A673 (cell line): Measurements from ENCODE around the gene RASGRP2. TPM values are rescaled to one million over a fixed set of nuclear protein-coding genes. Genes with fewer than 3 reads are reported as not detected.

Experiments used
- BruUV-seq: library from RNA; stranded (reverse); fragments of 400-500 nt; replicated peaks from 2 replicates; lab custom pipeline; 2021; lab: Mats Ljungman, UMichigan
- CTCF ChIA-PET: fragments of 300-600 bp; sonication (Branson Sonifier 250); formaldehyde crosslinking; loops from one replicate; lab custom pipeline; 2022; ENCODE audit warnings: antibody characterized with exemption; lab: Charles Lee
- POLR2A ChIA-PET: fragments of 300-600 bp; sonication (Branson Sonifier 250); formaldehyde crosslinking; loops from one replicate; lab custom pipeline; 2022; ENCODE audit warnings: antibody characterized with exemption; ENCODE audit not compliant: low non-redundant PET; lab: Charles Lee
- DNase-seq: peaks from one replicate; pipeline ENCODE4 v3.0.0-alpha.2; 2015; ENCODE audit warnings: low spot score
- H3K27ac ChIP-seq: fragments of 200-600 bp; sonication (generic); 2 replicates; pipeline ENCODE4 v1.5.1; 2016; ENCODE audit warnings: mixed run types, low read depth, mild to moderate bottlenecking, mixed read lengths, antibody characterized with exemption, low read length; ENCODE audit not compliant: poor library complexity, severe bottlenecking
- H3K27me3 ChIP-seq: fragments of 200-600 bp; sonication (generic); replicated peaks from 2 replicates; pipeline ENCODE4 v1.6.1; 2017; ENCODE audit warnings: mixed run types, low read depth, mild to moderate bottlenecking, mixed read lengths, antibody characterized with exemption, low read length; ENCODE audit not compliant: insufficient read depth, poor library complexity
- H3K36me3 ChIP-seq: fragments of 200-600 bp; sonication (generic); 2 replicates; pipeline ENCODE4 v1.6.1; 2016; ENCODE audit warnings: mixed run types, mild to moderate bottlenecking, mixed read lengths, antibody characterized with exemption, low read length; ENCODE audit not compliant: insufficient read depth, poor library complexity, severe bottlenecking
- H3K4me1 ChIP-seq: fragments of 200-600 bp; sonication (generic); 2 replicates; pipeline ENCODE4 v1.6.1; 2017; ENCODE audit warnings: mixed run types, mild to moderate bottlenecking, mixed read lengths, antibody characterized with exemption, low read length; ENCODE audit not compliant: insufficient read depth, poor library complexity, severe bottlenecking
- H3K4me3 ChIP-seq: fragments of 200-600 bp; sonication (generic); 2 replicates; pipeline ENCODE4 v1.5.1; 2016; ENCODE audit warnings: low read depth, mixed run types, mild to moderate bottlenecking, mixed read lengths, low read length; ENCODE audit not compliant: poor library complexity, severe bottlenecking
- H3K9me3 ChIP-seq: fragments of 200-600 bp; sonication (generic); 2 replicates; pipeline ENCODE4 v1.6.1; 2016; ENCODE audit warnings: mixed run types, low read depth, mild to moderate bottlenecking, mixed read lengths, antibody characterized with exemption, low read length; ENCODE audit not compliant: poor library complexity, severe bottlenecking
- CTCF ChIP-seq: fragments of 300-800, 200-600 bp; sonication (generic); conservative IDR thresholded peaks from 2 replicates; pipeline ENCODE4 v1.5.1; 2017; ENCODE audit warnings: low read depth, mild to moderate bottlenecking, antibody characterized with exemption, low read length, moderate library complexity, mixed read lengths
- EZH2 ChIP-seq: fragments of 200-600 bp; sonication (generic); IDR thresholded peaks from 2 replicates; pipeline ENCODE4 v1.6.1; 2017; ENCODE audit warnings: borderline replicate concordance, low read depth, mild to moderate bottlenecking, mixed read lengths, antibody characterized with exemption, low read length; ENCODE audit not compliant: poor library complexity, severe bottlenecking
- intact Hi-C: fragments of 100-400 bp; cut with micrococcal nuclease; formaldehyde crosslinking; loops from one replicate; pipeline ENCODE4 v1.10.0; 2022; ENCODE audit not compliant: unreplicated experiment
- total RNA-seq: library from RNA; stranded (reverse); gene quantifications from 2 replicates; pipeline ENCODE4 v1.2.3, GENCODE V29; 2021

RASGRP2 gene
- total RNA-seq, 1 experiment from 2014 or later, result 2.0 TPM

- DNase-seq, result no peak
- H3K27me3 ChIP-seq, result peaks cover 17% of the 10 kb centered on the region
- ChIA-PET POLR2A (no interaction called here), CTCF (interaction anchor here (0.6 kb wide), 1 partner anchor 18 kb away, joined by 3 read pairs; no protein-coding TSS in a partner anchor)
- H3K4me1 ChIP-seq, result peaks cover 5% of the 10 kb centered on the region
- no peaks in the 10 kb centered on the region for H3K9me3 ChIP-seq
- BruUV-seq, result no TSS peak
- no peak overlapping the region for H3K4me3 ChIP-seq
- no peak overlapping the region for H3K27ac ChIP-seq
- intact Hi-C loops, result no loop called here
- no peak for TF ChIP-seq CTCF
- no peak for TF ChIP-seq EZH2
- no peaks in the 10 kb centered on the region for H3K36me3 ChIP-seq
These were observed 51.1 kb downstream of the RASGRP2 start for GRCh38 chr11:64692764-64693331.

GRCh38 chr11:64691543-64691942 lies 52.4 kb downstream of the RASGRP2 start:
- no peak overlapping the region for H3K4me3 ChIP-seq
- peaks cover 5% of the 10 kb centered on the region for H3K4me1 ChIP-seq
- no peak for TF ChIP-seq CTCF
- no peak for TF ChIP-seq EZH2
- H3K27ac ChIP-seq, result no peak overlapping the region
- POLR2A ChIA-PET, result no interaction called here
- no peaks in the 10 kb centered on the region for H3K9me3 ChIP-seq
- no TSS peak for BruUV-seq
- no peak for DNase-seq
- H3K36me3 ChIP-seq, result no peaks in the 10 kb centered on the region
- peaks cover 14% of the 10 kb centered on the region for H3K27me3 ChIP-seq
- CTCF ChIA-PET, result no interaction called here
- intact Hi-C loops, result no loop called here

GRCh38 chr11:64690235-64690634 lies 53.7 kb downstream of the RASGRP2 start:
- Histone ChIP-seq H3K27me3 (peaks cover 14% of the 10 kb centered on the region), H3K9me3 (no peaks in the 10 kb centered on the region), H3K36me3 (no peaks in the 10 kb centered on the region), H3K4me3 (no peak overlapping the region), H3K27ac (no peak overlapping the region), H3K4me1 (peaks cover 5% of the 10 kb centered on the region)
- TF ChIP-seq CTCF (no peak), EZH2 (no peak)
- no TSS peak for BruUV-seq
- ChIA-PET POLR2A (interaction anchor here (0.6 kb wide), 1 partner anchor 26 kb away, joined by 3 read pairs; no protein-coding TSS in a partner anchor), CTCF (no interaction called here)
- no peak for DNase-seq
- intact Hi-C loops, result no loop called here
